GM06990 (cell line): ENCODE results near the gene HNRNPA0.
"Not testable (repeated sequence)": the region's sequence is repeated elsewhere in the genome, so short reads cannot be mapped to it uniquely, and the experiment has no call there.

Experiments
- DNase-seq: peaks from one replicate; pipeline ENCODE4 v3.0.0-alpha.2; 2011; ENCODE audit not compliant: insufficient read length; ENCODE audit errors: extremely low read depth
- H3K27me3 ChIP-seq: replicated peaks from 2 replicates; pipeline ENCODE4 v1.6.0; 2011; ENCODE audit warnings: low read length; ENCODE audit not compliant: control insufficient read depth, insufficient read depth
- H3K36me3 ChIP-seq: 2 replicates; pipeline ENCODE4 v1.5.1; 2011; ENCODE audit warnings: low read length; ENCODE audit not compliant: control insufficient read depth, insufficient read depth
- H3K4me3 ChIP-seq: replicated peaks from 2 replicates; pipeline ENCODE4 v1.5.1; 2011; ENCODE audit warnings: low read depth, mild to moderate bottlenecking, control low read depth, low read length
- CTCF ChIP-seq: IDR thresholded peaks from 2 replicates; pipeline ENCODE4 v1.5.1; 2011; ENCODE audit warnings: low read length, control low read depth, mild to moderate bottlenecking, inconsistent platforms; ENCODE audit not compliant: insufficient read depth, poor library complexity, severe bottlenecking

The HNRNPA0 gene

GRCh38 chr5:137778772-137779564, 24.8 kb upstream of the HNRNPA0 start:
- H3K4me3 ChIP-seq: no peak overlapping the region
- H3K27me3 ChIP-seq: no peaks in the 10 kb centered on the region
- no peaks in the 10 kb centered on the region for H3K36me3 ChIP-seq
- TF ChIP-seq CTCF: peak; percentile 64
- no peak for DNase-seq

DNA sequence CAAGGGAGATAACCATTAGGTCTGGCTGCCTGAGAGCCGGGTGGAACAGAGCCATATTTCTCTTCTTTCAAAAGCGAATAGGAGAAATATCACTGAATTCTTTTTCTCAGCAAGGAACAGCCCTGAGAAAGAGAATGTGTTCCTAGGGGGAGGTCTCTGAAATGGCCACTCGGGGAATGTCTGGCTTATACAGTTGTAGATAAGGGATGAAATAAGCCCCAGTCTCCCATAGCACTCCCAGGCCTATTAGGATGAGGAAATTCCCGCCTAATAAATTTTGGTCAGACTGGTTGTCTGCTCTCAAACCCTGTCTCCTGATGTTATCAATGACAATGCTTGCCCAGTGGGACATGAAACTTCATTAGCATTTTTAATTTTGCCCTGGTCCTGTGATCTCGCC, 13.8 kb upstream of the HNRNPA0 start:
- not testable (repeated sequence) for DNase-seq, H3K27me3 ChIP-seq, H3K36me3 ChIP-seq, H3K4me3 ChIP-seq

DNA sequence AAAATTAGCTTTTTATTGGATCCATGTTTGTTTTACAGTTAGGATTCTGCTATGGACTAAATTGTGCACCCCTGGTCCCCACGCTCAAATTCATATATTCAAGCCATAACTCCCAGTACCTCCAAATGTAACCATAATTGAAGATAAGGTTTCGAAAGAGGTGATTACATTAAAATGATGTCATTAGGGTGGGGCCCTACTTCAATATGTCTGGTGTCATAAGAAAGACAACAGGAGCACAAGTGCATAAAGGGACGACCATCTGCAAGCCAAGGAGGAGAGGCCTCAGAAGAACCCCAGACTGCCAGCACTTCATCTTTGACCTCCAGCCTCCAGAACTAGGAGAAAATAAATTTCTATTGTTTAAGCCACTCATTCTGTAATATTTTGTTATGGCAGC, 7.4 kb upstream of the HNRNPA0 start:
- no peaks in the 10 kb centered on the region for H3K36me3 ChIP-seq
- H3K27me3 ChIP-seq: no peaks in the 10 kb centered on the region
- no peak for TF ChIP-seq CTCF
- no peak for DNase-seq
- no peak overlapping the region for H3K4me3 ChIP-seq

- H3K4me3 ChIP-seq: no peak overlapping the region
- no peak for TF ChIP-seq CTCF
- H3K27me3 ChIP-seq: no peaks in the 10 kb centered on the region
- DNase-seq: no peak
- no peaks in the 10 kb centered on the region for H3K36me3 ChIP-seq
Observed at GRCh38 chr5:137760719-137761516, 6.8 kb upstream of the HNRNPA0 start.

- TF ChIP-seq CTCF: no peak
- no peaks in the 10 kb centered on the region for H3K36me3 ChIP-seq
Observed at GRCh38 chr5:137760294-137760693, 6.1 kb upstream of the HNRNPA0 start.

DNA sequence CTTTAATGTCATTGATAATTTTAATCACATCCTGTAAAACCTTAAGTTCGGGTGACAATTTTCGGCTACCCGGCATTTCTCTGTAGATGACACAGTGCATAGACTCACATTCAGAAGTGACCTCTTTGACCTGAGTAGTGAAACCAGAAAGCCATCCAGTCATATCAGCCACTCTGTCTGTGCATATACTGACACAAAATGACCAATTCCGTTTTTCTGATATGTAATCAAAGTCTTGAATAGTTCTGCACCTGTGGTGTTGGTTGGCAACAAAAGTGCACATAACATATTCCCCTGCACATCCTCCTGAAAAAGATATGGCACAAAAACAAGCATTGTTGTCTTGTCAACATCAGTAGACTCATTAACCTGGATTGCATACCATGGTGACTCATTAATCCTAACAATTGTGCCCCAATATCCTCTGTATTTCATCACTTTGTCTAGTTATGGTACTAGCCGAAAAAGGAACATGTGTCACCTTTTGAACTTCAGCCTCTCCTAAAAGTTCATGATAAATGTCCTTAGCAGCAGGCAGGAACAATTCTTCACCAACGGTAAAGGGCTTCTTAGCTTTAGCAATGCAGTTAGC, 4.6 kb upstream of the HNRNPA0 start:
- peak; percentile 77 for DNase-seq
- no peak for TF ChIP-seq CTCF
- no peak overlapping the region for H3K4me3 ChIP-seq
- H3K36me3 ChIP-seq: no peaks in the 10 kb centered on the region
- no peaks in the 10 kb centered on the region for H3K27me3 ChIP-seq

More at GRCh38 chr5:137760294-137760693, 6.1 kb upstream of the HNRNPA0 start:
- Histone ChIP-seq H3K4me3 (no peak overlapping the region), H3K27me3 (no peaks in the 10 kb centered on the region)
- no peak for DNase-seq
